ENCODE measurements around the gene DNASE2B.
"Not testable (repeated sequence)": the region's sequence is repeated elsewhere in the genome, so short reads cannot be mapped to it uniquely, and the experiment has no call there.

DNASE2B gene

DNA sequence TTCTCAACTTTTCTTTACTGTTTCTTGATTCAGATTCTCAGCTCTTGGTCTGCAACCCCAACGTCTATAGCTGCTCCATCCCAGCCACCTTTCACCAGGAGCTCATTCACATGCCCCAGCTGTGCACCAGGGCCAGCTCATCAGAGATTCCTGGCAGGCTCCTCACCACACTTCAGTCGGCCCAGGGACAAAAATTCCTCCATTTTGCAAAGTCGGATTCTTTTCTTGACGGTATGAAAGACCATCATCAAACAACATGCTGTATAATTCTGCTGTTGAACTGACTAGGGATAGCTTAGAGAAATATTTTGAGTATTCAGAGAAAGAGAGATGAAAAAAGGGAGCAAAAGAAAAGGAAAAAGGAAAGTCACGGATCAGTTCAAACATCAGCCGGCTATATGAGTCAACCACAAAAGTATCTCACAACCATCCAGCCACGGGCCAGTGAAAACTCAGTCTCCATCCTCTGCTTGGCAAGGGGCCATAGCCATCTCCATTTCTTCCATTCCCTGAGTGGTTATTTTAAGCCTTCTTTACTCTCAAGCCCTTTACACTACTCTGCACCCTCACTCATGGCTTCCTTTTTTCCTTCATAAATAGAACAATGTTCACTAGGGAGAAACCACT lies 14.1 kb downstream of the DNASE2B start:
- DNase-seq (ENCODE audit: low read depth), result no peak

- DNase-seq (ENCODE audit: low read depth), result no peak
These were observed 17.1 kb downstream of the DNASE2B start for GRCh38 chr1:84415396-84415795.

DNA sequence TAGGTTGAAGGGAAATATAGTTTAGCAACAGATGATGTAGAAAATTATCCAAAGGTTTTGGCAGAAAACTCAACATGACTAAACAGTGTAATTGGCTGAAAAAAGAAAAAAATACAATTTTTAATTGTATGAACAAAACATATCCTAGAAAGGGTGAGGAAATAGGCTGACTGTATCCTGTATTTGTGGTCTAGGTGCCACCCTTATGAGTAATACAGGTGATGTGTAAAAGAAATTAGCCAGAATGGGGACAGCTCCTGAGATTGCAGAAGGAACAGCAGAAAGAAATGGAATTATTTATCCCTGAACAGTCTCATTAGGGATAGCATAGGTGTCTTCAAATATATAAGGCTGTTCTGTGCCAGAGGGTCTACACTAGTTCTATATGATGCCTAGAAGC lies 24.6 kb downstream of the DNASE2B start:
- no peak for DNase-seq (ENCODE audit: low read depth)

- no peak for DNase-seq (ENCODE audit: low read depth)
These were observed 26.3 kb downstream of the DNASE2B start for GRCh38 chr1:84424513-84425149.

- no peak for DNase-seq (ENCODE audit: low read depth)
These were observed 27.0 kb downstream of the DNASE2B start for GRCh38 chr1:84425150-84425896.

DNA sequence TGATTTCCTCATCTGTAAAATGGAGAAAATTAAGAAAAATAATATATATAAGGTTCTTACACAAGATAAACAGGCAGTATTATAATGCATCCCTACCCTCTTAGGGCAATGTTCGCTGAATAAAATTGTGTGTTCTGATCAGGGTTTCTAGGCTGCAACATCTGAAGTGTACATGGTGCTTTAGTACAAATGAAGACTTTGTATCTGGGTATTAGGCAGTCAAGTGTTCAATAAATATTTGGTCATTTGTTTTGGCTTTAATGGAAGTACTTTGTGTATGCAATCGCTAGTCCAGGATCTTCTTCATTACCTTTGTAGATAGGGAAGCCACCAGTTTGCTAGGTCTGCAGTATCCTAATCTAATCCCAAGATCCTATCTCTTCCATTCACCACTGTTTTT lies 28.1 kb downstream of the DNASE2B start:
- no peak for DNase-seq (ENCODE audit: low read depth)

- DNase-seq (ENCODE audit: low read depth), result no peak
These were observed 29.2 kb downstream of the DNASE2B start for GRCh38 chr1:84427250-84428188.

GRCh38 chr1:84428235-84428634 lies 30.0 kb downstream of the DNASE2B start:
- DNase-seq (ENCODE audit: low read depth), result no peak

DNA sequence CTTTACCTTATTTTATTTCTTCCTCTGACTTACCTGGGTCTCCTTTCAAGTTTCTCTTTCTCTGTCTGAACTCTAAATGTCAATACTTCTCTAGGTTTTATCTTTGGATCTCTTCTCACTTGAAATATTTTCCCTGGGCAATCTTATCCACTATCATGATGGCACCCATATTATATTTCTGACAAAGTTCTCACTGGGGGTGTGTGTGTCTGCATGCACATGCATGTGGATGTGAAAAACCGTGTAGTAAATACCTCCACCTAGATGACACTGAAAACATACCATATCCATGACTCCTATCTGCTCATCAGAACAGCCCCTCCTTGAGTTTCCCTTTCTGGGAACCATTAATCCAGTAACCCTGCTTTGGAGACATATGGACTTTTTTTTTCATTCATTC lies 30.9 kb downstream of the DNASE2B start:
- no peak for DNase-seq (ENCODE audit: low read depth)

DNA sequence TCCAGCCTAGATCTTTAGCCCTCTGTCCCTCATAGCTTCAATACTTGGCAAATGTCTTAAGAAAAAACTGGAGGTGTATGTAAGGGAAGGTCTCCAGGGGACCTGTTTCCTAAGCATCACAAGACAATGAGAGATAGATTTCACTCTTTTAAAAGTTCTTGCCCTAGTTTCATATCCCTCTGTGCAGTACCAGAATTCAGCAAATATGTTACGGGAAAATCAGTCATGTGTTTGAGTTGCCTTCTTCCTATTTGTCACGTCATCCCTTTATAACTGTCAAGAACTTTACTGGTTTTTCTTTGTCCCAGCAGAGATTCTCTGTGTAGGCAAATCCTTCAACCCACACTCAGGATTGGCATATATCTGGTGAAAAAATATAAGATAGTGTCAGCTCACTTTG lies 32.3 kb downstream of the DNASE2B start:
- DNase-seq (ENCODE audit: low read depth), result no peak

DNA sequence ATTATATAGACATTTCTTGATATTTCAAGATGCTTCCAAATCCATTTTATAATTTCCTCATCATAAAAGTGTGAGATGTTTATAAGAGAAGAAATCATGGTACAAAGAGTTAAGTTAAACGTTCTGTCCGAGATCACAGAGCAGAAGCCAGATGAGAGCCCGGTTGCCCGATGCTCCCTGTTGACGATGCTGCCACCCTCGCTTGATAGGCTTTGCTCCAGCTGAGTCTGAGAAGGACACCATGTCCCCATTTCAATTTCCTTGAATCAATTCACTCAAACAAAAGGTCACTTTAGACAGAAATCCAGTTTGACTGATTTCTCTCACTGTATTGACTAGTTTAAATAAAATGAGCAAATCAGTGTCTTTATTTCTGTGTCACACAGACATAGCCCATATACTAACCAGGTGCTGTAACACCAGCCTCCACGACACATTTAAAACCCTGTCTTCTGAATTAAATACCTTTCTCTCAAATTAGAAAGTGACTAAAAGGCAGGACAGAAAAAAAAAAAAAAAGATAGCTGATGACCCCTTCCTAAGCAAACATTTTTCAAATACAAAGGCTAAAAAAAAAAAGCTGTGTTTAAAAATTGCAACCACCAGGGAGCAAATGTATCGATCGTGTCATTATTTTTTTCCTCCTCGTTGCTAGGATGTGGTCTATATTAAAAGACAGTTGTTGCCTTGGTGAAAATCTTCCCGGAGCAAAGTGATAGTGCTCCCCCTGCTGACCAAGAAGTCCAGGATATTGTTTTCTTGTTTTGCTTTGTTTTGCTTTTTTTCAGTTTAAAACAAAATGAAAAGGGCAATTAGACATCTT lies 35.2 kb downstream of the DNASE2B start:
- peak; percentile 32 for DNase-seq (ENCODE audit: low read depth)

DNA sequence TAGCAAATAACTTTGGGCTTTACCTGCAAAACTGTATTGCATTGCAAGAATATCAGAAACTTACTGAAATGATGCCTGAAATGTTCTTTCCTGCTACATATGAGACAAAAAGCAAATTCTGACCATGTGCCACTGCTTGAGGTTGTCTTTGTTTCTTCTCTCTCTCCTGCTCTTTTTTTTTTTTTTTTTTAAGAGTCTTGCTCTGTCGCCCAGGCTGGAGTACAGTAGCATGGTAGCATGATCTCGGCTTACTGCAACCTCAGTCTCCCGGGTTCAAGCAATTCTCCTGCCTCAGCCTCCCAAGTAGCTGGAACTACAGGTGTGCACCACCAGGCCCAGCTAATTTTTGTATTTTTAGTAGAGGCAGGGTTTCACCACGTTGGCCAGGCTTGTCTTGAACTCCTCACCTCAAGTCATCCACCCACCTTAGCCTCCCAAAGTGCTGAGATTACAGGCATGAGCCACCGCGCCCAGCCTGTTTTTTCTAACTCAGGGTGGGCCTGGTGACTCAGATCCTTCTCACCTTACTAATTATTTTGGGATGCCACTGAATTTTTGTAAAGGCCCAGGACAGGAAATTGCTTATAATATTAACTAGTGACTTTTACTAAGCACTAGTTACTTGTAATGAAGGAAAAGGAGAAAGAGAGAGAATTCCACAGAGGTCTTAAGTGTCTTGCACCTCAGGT lies 35.9 kb downstream of the DNASE2B start:
- no peak for DNase-seq (ENCODE audit: low read depth)

GRCh38 chr1:84434801-84435549 lies 36.7 kb downstream of the DNASE2B start:
- no peak for DNase-seq (ENCODE audit: low read depth)

- no peak for DNase-seq (ENCODE audit: low read depth)
These were observed 38.8 kb downstream of the DNASE2B start for GRCh38 chr1:84436876-84437655.

DNA sequence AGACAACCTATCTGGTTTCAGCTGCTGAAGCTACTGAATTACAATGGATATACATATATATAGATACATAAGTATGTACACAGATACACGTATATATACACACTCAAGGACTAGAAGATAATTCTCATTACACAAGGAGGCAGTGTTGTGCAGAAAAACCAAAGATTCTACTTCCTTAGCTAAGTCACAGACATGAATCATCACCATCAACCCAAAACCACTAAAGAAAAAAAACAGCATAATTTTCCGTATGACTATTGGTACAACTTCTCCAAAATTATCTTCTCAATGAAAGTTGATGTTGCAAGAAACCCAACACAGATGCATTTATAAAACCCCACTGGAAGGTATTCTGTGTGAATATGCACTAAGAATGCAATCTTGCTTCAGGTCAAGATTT lies 44.0 kb downstream of the DNASE2B start:
- no peak for DNase-seq (ENCODE audit: low read depth)

DNA sequence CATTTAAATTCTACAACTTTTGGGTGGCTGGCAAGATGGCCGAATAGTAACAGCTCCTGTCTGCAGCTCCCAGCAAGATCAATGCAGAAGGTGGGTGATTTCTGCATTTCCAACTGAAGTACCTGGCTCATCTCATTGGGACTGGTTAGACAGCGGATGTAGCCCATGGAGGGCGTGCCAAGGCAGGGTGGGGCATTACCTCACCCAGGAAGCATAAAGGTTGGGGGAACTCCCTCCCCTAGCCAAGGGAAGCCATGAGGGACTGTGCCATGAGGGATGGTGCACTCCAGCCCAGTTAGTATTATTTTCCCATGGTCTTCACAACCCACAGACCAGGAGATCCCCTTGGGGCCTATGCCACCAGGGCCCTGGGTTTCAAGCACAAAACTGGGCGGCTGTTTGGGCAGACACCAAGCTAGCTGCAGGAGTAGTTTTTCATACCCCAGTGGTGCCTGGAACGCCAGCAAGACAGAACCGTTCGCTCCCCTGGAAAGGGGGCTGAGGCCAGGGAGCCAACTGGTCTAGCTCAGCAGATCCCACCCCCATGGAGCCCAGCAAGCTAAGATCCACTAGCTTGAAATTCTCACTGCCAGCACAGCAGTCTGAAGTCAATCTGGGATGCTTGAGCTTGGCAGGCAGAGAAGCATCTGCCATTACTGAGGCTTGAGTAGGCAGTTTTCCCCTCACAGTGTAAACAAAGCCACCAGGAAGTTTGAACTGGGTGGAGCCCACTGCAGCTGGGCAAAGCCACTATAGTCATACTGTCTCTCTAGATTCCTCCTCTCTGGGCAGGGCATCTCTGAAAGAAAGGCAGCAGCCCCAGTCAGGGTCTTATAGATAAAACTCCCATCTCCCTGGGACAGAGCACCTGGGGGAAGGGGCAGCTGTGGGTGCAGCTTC lies 44.7 kb downstream of the DNASE2B start:
- peak; percentile 19 for DNase-seq (ENCODE audit: low read depth)

DNA sequence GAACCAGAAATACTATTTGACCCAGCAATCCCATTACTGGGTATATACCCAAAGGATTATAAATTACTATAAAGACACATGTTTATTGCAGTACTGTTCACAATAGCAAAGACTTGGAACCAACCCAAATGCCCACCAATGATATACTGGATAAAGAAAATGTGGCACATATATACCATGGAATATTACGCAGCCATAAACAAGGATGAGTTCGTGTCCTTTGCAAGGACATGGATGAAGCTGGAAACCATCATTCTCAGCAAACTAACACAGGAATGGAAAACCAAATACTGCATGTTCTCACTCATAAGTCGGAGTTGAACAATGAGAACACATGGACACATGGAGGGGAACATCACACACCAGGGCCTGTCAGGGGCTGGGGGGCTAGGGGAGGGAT lies 50.4 kb downstream of the DNASE2B start:
- DNase-seq (ENCODE audit: low read depth), result not testable (repeated sequence)

GRCh38 chr1:84450910-84451309 lies 52.6 kb downstream of the DNASE2B start:
- no peak for DNase-seq (ENCODE audit: low read depth)
